Measurements from ENCODE around the gene RBM5. TPM values are rescaled to one million over a fixed set of nuclear protein-coding genes. Genes with fewer than 3 reads are reported as not detected.

Gene RBM5
- total and polyA plus RNA-seq, 2 experiments from 2014 or later: 44.9 to 111 TPM

DNA sequence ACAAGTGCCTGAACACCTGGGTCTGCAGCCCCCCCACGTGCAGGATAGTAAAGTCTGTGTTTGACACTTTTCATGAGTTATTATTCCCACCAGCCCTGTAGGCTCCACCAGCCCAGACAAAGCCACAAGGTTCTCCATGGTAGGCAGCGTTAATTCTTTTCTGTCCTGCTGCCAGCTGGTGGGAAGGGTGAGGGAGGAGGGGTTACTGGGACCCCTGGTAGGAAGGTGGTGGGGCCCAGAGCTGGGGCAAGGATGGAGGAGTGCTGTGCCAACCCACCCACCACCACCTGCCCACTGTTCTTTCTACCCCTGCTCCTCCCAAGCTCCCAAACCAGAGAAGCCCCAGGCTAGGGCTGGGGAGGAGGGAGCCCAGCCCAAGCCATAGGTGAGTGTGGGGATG is 45.6 kb downstream of the RBM5 start:
- Histone ChIP-seq H3K4me2 (no peak overlapping the region), H2AFZ (no peak overlapping the region), H3K9me2 (ENCODE audit: insufficient read depth) (no peaks in the 10 kb centered on the region), H4K20me1 (replicated peaks; ENCODE audit: insufficient read depth) (no peaks in the 10 kb centered on the region), H3K36me3 (ENCODE audit: insufficient read depth) (no peaks in the 10 kb centered on the region), H3F3A (replicated peaks; ENCODE audit: low read depth) (no peaks in the 10 kb centered on the region), H3K4me3 (no peak overlapping the region), H3K79me2 (replicated peaks; ENCODE audit: insufficient read depth) (no peaks in the 10 kb centered on the region), H3K27ac (ENCODE audit: low read depth) (no peak overlapping the region), H3K27me3 (ENCODE audit: insufficient read depth) (no peaks in the 10 kb centered on the region), H3K4me1 (ENCODE audit: insufficient read depth) (peaks cover 18% of the 10 kb centered on the region)
- TF ChIP-seq EZH2phosphoT487 (IDR thresholded peaks at IDR 0.05; ENCODE audit: unreplicated experiment) (no peak), POLR2AphosphoS5 (IDR thresholded peaks at IDR 0.05; ENCODE audit: low read depth) (no peak), JUNB (IDR thresholded peaks at IDR 0.05; ENCODE audit: unreplicated experiment) (no peak), ZNF331 (CRISPR knock-in tag; IDR thresholded peaks at IDR 0.05; ENCODE audit: low read depth) (no peak), CREB1 (CRISPR knock-in tag; IDR thresholded peaks at IDR 0.05; ENCODE audit: low read depth) (no peak), REST (IDR thresholded peaks at IDR 0.05; ENCODE audit: unreplicated experiment) (no peak), EZH2 (IDR thresholded peaks at IDR 0.05; ENCODE audit: low read depth, unreplicated experiment) (no peak), STAT1 (IDR thresholded peaks at IDR 0.05; ENCODE audit: unreplicated experiment) (no peak), ZNF114 (CRISPR knock-in tag; IDR thresholded peaks at IDR 0.05) (no peak), NANOG (IDR thresholded peaks at IDR 0.05; ENCODE audit: borderline replicate concordance) (no peak)
- TF ChIP-seq, protein P1, sequence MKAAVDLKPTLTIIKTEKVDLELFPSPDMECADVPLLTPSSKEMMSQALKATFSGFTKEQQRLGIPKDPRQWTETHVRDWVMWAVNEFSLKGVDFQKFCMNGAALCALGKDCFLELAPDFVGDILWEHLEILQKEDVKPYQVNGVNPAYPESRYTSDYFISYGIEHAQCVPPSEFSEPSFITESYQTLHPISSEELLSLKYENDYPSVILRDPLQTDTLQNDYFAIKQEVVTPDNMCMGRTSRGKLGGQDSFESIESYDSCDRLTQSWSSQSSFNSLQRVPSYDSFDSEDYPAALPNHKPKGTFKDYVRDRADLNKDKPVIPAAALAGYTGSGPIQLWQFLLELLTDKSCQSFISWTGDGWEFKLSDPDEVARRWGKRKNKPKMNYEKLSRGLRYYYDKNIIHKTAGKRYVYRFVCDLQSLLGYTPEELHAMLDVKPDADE (IDR thresholded peaks at IDR 0.05): no peak
- TF ChIP-seq, protein P2, sequence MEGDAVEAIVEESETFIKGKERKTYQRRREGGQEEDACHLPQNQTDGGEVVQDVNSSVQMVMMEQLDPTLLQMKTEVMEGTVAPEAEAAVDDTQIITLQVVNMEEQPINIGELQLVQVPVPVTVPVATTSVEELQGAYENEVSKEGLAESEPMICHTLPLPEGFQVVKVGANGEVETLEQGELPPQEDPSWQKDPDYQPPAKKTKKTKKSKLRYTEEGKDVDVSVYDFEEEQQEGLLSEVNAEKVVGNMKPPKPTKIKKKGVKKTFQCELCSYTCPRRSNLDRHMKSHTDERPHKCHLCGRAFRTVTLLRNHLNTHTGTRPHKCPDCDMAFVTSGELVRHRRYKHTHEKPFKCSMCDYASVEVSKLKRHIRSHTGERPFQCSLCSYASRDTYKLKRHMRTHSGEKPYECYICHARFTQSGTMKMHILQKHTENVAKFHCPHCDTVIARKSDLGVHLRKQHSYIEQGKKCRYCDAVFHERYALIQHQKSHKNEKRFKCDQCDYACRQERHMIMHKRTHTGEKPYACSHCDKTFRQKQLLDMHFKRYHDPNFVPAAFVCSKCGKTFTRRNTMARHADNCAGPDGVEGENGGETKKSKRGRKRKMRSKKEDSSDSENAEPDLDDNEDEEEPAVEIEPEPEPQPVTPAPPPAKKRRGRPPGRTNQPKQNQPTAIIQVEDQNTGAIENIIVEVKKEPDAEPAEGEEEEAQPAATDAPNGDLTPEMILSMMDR (conservative IDR thresholded peaks at IDR 0.05; ENCODE audit: low read depth in 2 of 2): no peak
- TF ChIP-seq, protein P3, sequence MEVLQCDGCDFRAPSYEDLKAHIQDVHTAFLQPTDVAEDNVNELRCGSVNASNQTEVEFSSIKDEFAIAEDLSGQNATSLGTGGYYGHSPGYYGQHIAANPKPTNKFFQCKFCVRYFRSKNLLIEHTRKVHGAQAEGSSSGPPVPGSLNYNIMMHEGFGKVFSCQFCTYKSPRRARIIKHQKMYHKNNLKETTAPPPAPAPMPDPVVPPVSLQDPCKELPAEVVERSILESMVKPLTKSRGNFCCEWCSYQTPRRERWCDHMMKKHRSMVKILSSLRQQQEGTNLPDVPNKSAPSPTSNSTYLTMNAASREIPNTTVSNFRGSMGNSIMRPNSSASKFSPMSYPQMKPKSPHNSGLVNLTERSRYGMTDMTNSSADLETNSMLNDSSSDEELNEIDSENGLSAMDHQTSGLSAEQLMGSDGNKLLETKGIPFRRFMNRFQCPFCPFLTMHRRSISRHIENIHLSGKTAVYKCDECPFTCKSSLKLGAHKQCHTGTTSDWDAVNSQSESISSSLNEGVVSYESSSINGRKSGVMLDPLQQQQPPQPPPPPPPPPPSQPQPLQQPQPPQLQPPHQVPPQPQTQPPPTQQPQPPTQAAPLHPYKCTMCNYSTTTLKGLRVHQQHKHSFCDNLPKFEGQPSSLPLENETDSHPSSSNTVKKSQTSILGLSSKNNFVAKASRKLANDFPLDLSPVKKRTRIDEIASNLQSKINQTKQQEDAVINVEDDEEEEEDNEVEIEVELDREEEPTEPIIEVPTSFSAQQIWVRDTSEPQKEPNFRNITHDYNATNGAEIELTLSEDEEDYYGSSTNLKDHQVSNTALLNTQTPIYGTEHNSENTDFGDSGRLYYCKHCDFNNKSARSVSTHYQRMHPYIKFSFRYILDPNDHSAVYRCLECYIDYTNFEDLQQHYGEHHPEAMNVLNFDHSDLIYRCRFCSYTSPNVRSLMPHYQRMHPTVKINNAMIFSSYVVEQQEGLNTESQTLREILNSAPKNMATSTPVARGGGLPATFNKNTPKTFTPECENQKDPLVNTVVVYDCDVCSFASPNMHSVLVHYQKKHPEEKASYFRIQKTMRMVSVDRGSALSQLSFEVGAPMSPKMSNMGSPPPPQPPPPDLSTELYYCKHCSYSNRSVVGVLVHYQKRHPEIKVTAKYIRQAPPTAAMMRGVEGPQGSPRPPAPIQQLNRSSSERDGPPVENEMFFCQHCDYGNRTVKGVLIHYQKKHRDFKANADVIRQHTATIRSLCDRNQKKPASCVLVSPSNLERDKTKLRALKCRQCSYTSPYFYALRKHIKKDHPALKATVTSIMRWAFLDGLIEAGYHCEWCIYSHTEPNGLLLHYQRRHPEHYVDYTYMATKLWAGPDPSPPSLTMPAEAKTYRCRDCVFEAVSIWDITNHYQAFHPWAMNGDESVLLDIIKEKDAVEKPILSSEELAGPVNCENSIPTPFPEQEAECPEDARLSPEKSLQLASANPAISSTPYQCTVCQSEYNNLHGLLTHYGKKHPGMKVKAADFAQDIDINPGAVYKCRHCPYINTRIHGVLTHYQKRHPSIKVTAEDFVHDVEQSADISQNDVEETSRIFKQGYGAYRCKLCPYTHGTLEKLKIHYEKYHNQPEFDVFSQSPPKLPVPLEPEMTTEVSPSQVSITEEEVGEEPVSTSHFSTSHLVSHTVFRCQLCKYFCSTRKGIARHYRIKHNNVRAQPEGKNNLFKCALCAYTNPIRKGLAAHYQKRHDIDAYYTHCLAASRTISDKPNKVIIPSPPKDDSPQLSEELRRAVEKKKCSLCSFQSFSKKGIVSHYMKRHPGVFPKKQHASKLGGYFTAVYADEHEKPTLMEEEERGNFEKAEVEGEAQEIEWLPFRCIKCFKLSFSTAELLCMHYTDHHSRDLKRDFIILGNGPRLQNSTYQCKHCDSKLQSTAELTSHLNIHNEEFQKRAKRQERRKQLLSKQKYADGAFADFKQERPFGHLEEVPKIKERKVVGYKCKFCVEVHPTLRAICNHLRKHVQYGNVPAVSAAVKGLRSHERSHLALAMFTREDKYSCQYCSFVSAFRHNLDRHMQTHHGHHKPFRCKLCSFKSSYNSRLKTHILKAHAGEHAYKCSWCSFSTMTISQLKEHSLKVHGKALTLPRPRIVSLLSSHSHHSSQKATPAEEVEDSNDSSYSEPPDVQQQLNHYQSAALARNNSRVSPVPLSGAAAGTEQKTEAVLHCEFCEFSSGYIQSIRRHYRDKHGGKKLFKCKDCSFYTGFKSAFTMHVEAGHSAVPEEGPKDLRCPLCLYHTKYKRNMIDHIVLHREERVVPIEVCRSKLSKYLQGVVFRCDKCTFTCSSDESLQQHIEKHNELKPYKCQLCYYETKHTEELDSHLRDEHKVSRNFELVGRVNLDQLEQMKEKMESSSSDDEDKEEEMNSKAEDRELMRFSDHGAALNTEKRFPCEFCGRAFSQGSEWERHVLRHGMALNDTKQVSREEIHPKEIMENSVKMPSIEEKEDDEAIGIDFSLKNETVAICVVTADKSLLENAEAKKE (CRISPR knock-in tag; IDR thresholded peaks at IDR 0.05): no peak
- Mint-ChIP-seq H3K4me1 (peaks cover 32% of the 10 kb centered on the region), H3K27ac (no peak overlapping the region; the same call in 1 of the 2 replicates), H3K4me3 (no peak overlapping the region), H3K9me3 (no peaks in the 10 kb centered on the region), H3K36me3 (ENCODE audit: low read depth) (no peaks in the 10 kb centered on the region), H3K27me3 (ENCODE audit: insufficient read depth, low read depth, poor library complexity) (peaks cover 34% of the 10 kb centered on the region)
- no peak for ATAC-seq
- DNase-seq (ENCODE audit: low spot score): no peak
